GM23338 (cell line): ENCODE measurements around the gene CLDN3.

Experiments used
- CTCF ChIP-seq, 2 experiments: fragments of 200-600 bp in 1 of 2; sonication (generic) in 1 of 2; conservative IDR thresholded peaks; 2 replicates each; pipeline versions ENCODE4 v1.5.1 to v1.6.1; 2016 to 2017; ENCODE audit warnings: antibody characterized with exemption in 2 of 2, low read depth in 2 of 2, mild to moderate bottlenecking in 2 of 2, moderate library complexity in 1 of 2
- JUNB ChIP-seq: IDR thresholded peaks from one replicate; pipeline ENCODE4 v1.6.1; 2016; ENCODE audit warnings: antibody characterized with exemption; ENCODE audit not compliant: unreplicated experiment

GRCh38 chr7:73740771-73741170 lies 29.3 kb downstream of the CLDN3 start:
- TF ChIP-seq CTCF (conservative IDR thresholded peaks at IDR 0.05; ENCODE audit: low read depth in 2 of 2) (no peak), JUNB (no peak)
